H9 (cell line): ENCODE results near the gene BIN1. TPM values are rescaled to one million over a fixed set of nuclear protein-coding genes. Genes with fewer than 3 reads are reported as not detected.

Experiments used
- DNase-seq: peaks from one replicate; pipeline ENCODE4 v3.0.0-alpha.2; 2017
- H2AFZ ChIP-seq: one replicate; pipeline ENCODE4 v1.6.1; 2013; ENCODE audit warnings: mild to moderate bottlenecking, low read length, control low read depth, moderate library complexity
- H2AK5ac ChIP-seq: 2 replicates; pipeline ENCODE4 v1.6.1; 2013; ENCODE audit warnings: low read length, control low read depth, mixed read lengths; ENCODE audit not compliant: insufficient read length
- H2BK120ac ChIP-seq: one replicate; pipeline ENCODE4 v1.6.1; 2013; ENCODE audit warnings: low read depth, mild to moderate bottlenecking, low read length, control low read depth, inconsistent platforms; ENCODE audit not compliant: poor library complexity, severe bottlenecking
- H2BK12ac ChIP-seq: 2 replicates; pipeline ENCODE4 v1.6.1; 2013; ENCODE audit warnings: low read length, control low read depth, mixed read lengths, low read depth; ENCODE audit not compliant: insufficient read length
- H2BK15ac ChIP-seq: 2 replicates; pipeline ENCODE4 v1.6.1; 2013; ENCODE audit warnings: low read depth, low read length, control low read depth
- H2BK20ac ChIP-seq: one replicate; pipeline ENCODE4 v1.6.1; 2013; ENCODE audit warnings: low read depth, mild to moderate bottlenecking, low read length, control low read depth, inconsistent platforms; ENCODE audit not compliant: poor library complexity, severe bottlenecking
- H2BK5ac ChIP-seq: 2 replicates; pipeline ENCODE4 v1.6.1; 2013; ENCODE audit warnings: low read length, control low read depth, mixed read lengths; ENCODE audit not compliant: insufficient read length
- H3K14ac ChIP-seq: 2 replicates; pipeline ENCODE4 v1.6.1; 2013; ENCODE audit warnings: low read length, control low read depth; ENCODE audit not compliant: insufficient read depth
- H3K18ac ChIP-seq: 2 replicates; pipeline ENCODE4 v1.6.1; 2013; ENCODE audit warnings: low read depth, mild to moderate bottlenecking, mixed read lengths, low read length, control low read depth; ENCODE audit not compliant: insufficient read length
- H3K23ac ChIP-seq: 2 replicates; pipeline ENCODE4 v1.6.1; 2013; ENCODE audit warnings: low read length, control low read depth, mixed read lengths, low read depth; ENCODE audit not compliant: insufficient read length
- H3K23me2 ChIP-seq: 2 replicates; pipeline ENCODE4 v1.6.1; 2013; ENCODE audit warnings: low read depth, mild to moderate bottlenecking, mixed read lengths, low read length, control low read depth; ENCODE audit not compliant: insufficient read length, poor library complexity, severe bottlenecking
- H3K27ac ChIP-seq: 2 replicates; pipeline ENCODE4 v1.5.1; 2013; ENCODE audit warnings: low read length, control low read depth, mixed read lengths, low read depth; ENCODE audit not compliant: insufficient read length
- H3K27me3 ChIP-seq: 2 replicates; pipeline ENCODE4 v1.6.1; 2013; ENCODE audit warnings: low read length, control low read depth, inconsistent platforms; ENCODE audit not compliant: insufficient read depth
- H3K4ac ChIP-seq: 2 replicates; pipeline ENCODE4 v1.6.1; 2013; ENCODE audit warnings: low read depth, mild to moderate bottlenecking, control low read depth, inconsistent platforms, low read length, moderate library complexity
- H3K4me1 ChIP-seq: 2 replicates; pipeline ENCODE4 v1.6.1; 2013; ENCODE audit warnings: low read length, control low read depth, inconsistent platforms; ENCODE audit not compliant: insufficient read depth
- H3K4me2 ChIP-seq: 2 replicates; pipeline ENCODE4 v1.6.1; 2013; ENCODE audit warnings: low read length, control low read depth, mixed read lengths; ENCODE audit not compliant: insufficient read length, insufficient read depth
- H3K56ac ChIP-seq: 2 replicates; pipeline ENCODE4 v1.6.1; 2013; ENCODE audit warnings: low read depth, mild to moderate bottlenecking, mixed read lengths, low read length, control low read depth; ENCODE audit not compliant: insufficient read length
- H3K79me1 ChIP-seq: 2 replicates; pipeline ENCODE4 v1.6.1; 2013; ENCODE audit warnings: low read depth, mild to moderate bottlenecking, moderate library complexity, low read length, control low read depth, inconsistent platforms; ENCODE audit not compliant: insufficient read depth, poor library complexity, severe bottlenecking
- H3K79me2 ChIP-seq: 2 replicates; pipeline ENCODE4 v1.6.1; 2013; ENCODE audit warnings: low read length, control low read depth, inconsistent platforms; ENCODE audit not compliant: insufficient read depth
- H3K9ac ChIP-seq: 2 replicates; pipeline ENCODE4 v1.6.1; 2013; ENCODE audit warnings: low read length, control low read depth, mixed read lengths; ENCODE audit not compliant: insufficient read length; ENCODE audit errors: extremely low read depth
- H3K9me3 ChIP-seq: one replicate; pipeline ENCODE4 v1.6.1; 2013; ENCODE audit warnings: low read depth, low read length, inconsistent platforms; ENCODE audit not compliant: control insufficient read depth
- H3T11ph ChIP-seq: one replicate; pipeline ENCODE4 v1.6.1; 2013; ENCODE audit warnings: mild to moderate bottlenecking, low read length, control low read depth, inconsistent platforms
- H4K20me1 ChIP-seq: one replicate; pipeline ENCODE4 v1.6.1; 2013; ENCODE audit not compliant: control insufficient read depth, insufficient read length, insufficient read depth
- H4K5ac ChIP-seq: 2 replicates; pipeline ENCODE4 v1.6.1; 2013; ENCODE audit warnings: low read depth, mild to moderate bottlenecking, mixed read lengths, low read length, control low read depth; ENCODE audit not compliant: insufficient read length
- H4K8ac ChIP-seq: replicated peaks from 2 replicates; pipeline ENCODE4 v1.6.1; 2013; ENCODE audit warnings: low read length, control low read depth, mixed read lengths, low read depth; ENCODE audit not compliant: insufficient read length
- H4K91ac ChIP-seq: 2 replicates; pipeline ENCODE4 v1.6.1; 2013; ENCODE audit warnings: low read depth, mild to moderate bottlenecking, moderate library complexity, mixed read lengths, low read length, control low read depth; ENCODE audit not compliant: insufficient read length
- H3K27ac Mint-ChIP-seq, 3 experiments: 2 replicates in 2 of 3; 3 replicates in 1 of 3; pipeline ENCODE4 v1.8.0; 2020 to 2021; ENCODE audit warnings: mixed read lengths in 3 of 3, mild to moderate bottlenecking in 1 of 3, moderate library complexity in 1 of 3
- H3K27me3 Mint-ChIP-seq: 2 replicates; pipeline ENCODE4 v1.8.0; 2021; ENCODE audit warnings: low read depth, mild to moderate bottlenecking, moderate library complexity, mixed read lengths
- H3K36me3 Mint-ChIP-seq, 3 experiments: 2 replicates in 2 of 3; 3 replicates in 1 of 3; pipeline ENCODE4 v1.8.0; 2020 to 2021; ENCODE audit warnings: low read depth in 3 of 3, mixed read lengths in 3 of 3; ENCODE audit not compliant: insufficient read depth in 1 of 3
- H3K4me1 Mint-ChIP-seq, 2 experiments: 2 replicates each; pipeline ENCODE4 v1.8.0; 2020; ENCODE audit warnings: mixed read lengths in 2 of 2
- H3K4me3 Mint-ChIP-seq, 2 experiments: 2 replicates in 1 of 2; 3 replicates in 1 of 2; pipeline ENCODE4 v1.8.0; 2020 to 2021; ENCODE audit warnings: mild to moderate bottlenecking in 2 of 2, mixed read lengths in 2 of 2, moderate library complexity in 1 of 2
- H3K9me3 Mint-ChIP-seq, 2 experiments: 2 replicates in 1 of 2; 3 replicates in 1 of 2; pipeline ENCODE4 v1.8.0; 2020; ENCODE audit warnings: mild to moderate bottlenecking in 2 of 2, mixed read lengths in 2 of 2, moderate library complexity in 1 of 2
- WGBS: extraction: QIAGEN DNeasy Blood & Tissue Kit; methylation state at CpG from one replicate; pipeline ENCODE4 v1.1.7; 2013; ENCODE audit warnings: missing lambda C conversion rate, low lambda C conversion rate, mixed read lengths; ENCODE audit not compliant: insufficient read length; ENCODE audit errors: extremely low coverage; 5-methylcytosine and 5-hydroxymethylcytosine counted together
- total RNA-seq: library from RNA; stranded (reverse); gene quantifications from 2 replicates; pipeline ENCODE4 v1.2.1, GENCODE V29; 2021
- TF ChIP-seq, protein P1 (sequence below): fragments of 200-600 bp; sonication (generic); conservative IDR thresholded peaks from 3 replicates; pipeline ENCODE4 v1.8.0; 2021; ENCODE audit warnings: antibody characterized with exemption, mild to moderate bottlenecking

Gene BIN1
- total RNA-seq, 1 experiment from 2014 or later, result 32.0 TPM

DNA sequence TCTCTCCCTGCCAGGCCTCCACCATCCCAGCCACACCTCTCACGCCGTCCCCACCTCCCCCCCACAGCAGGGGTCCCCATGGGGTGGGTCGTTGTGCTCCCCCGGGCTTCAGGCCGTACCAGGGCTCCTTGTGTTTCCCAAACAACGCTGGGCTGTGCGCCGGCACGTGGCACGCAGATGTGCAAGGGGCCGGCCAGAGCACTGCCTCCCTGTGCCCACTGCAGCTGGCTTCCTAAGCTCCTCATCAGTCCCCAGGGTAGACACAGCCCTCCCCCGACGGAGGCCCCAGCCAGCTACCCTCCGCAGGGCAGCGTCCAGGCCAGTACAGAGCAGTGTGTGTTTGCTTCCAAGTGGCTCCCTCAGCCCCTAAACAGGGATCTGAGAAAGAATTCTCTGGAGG is 34.0 kb downstream of the BIN1 start:
- TF ChIP-seq, protein P1, sequence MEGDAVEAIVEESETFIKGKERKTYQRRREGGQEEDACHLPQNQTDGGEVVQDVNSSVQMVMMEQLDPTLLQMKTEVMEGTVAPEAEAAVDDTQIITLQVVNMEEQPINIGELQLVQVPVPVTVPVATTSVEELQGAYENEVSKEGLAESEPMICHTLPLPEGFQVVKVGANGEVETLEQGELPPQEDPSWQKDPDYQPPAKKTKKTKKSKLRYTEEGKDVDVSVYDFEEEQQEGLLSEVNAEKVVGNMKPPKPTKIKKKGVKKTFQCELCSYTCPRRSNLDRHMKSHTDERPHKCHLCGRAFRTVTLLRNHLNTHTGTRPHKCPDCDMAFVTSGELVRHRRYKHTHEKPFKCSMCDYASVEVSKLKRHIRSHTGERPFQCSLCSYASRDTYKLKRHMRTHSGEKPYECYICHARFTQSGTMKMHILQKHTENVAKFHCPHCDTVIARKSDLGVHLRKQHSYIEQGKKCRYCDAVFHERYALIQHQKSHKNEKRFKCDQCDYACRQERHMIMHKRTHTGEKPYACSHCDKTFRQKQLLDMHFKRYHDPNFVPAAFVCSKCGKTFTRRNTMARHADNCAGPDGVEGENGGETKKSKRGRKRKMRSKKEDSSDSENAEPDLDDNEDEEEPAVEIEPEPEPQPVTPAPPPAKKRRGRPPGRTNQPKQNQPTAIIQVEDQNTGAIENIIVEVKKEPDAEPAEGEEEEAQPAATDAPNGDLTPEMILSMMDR, result no peak
- Histone ChIP-seq H2AFZ (no peak overlapping the region), H3K4me2 (no peak overlapping the region), H3K79me1 (no peaks in the 10 kb centered on the region), H2AK5ac (no peak overlapping the region), H2BK15ac (no peak overlapping the region), H2BK5ac (no peak overlapping the region), H2BK12ac (no peak overlapping the region), H3K23ac (no peak overlapping the region), H4K8ac (no peak overlapping the region), H3K14ac (no peak overlapping the region), H3K18ac (no peak overlapping the region), H3K27me3 (no peaks in the 10 kb centered on the region), H4K91ac (no peak overlapping the region), H3T11ph (no peak overlapping the region), H4K20me1 (peaks cover 4% of the 10 kb centered on the region), H2BK120ac (no peak overlapping the region), H3K4me1 (no peaks in the 10 kb centered on the region), H3K9me3 (no peaks in the 10 kb centered on the region), H3K9ac (no peak overlapping the region), H4K5ac (no peak overlapping the region), H3K79me2 (no peaks in the 10 kb centered on the region), H2BK20ac (no peak overlapping the region), H3K27ac (no peak overlapping the region), H3K23me2 (no peaks in the 10 kb centered on the region), H3K56ac (no peak overlapping the region), H3K4ac (no peak overlapping the region)
- Mint-ChIP-seq H3K27ac (0 out of 7 replicates have a peak overlapping the region, but pooled peaks of 1 of the 3 experiments have one; percentile 59), H3K27me3 (0 out of 2 replicates have a peak, but pooled peaks cover under 1% of the 10 kb centered on the region), H3K36me3 (peaks cover 0 to 6% (median 5%) of the 10 kb centered on the region in 3 experiments; a peak in 3 of 7 replicates), H3K9me3 (no peaks in the 10 kb centered on the region), H3K4me1 (peaks cover 0 to 18% of the 10 kb centered on the region in 2 experiments; a peak in 3 of 4 replicates), H3K4me3 (no peak overlapping the region)
- DNase-seq, result no peak
- WGBS, result no CpG with 5 or more reads among the region's 15 CpGs
